ENCODE results near the gene APBB2. TPM values are rescaled to one million over a fixed set of nuclear protein-coding genes. Genes with fewer than 3 reads are reported as not detected.

APBB2 gene
- total and polyA plus RNA-seq, 2 of the 4 experiments (the other 2 are of a cell fraction), result 47.9 to 75.5 TPM

DNA sequence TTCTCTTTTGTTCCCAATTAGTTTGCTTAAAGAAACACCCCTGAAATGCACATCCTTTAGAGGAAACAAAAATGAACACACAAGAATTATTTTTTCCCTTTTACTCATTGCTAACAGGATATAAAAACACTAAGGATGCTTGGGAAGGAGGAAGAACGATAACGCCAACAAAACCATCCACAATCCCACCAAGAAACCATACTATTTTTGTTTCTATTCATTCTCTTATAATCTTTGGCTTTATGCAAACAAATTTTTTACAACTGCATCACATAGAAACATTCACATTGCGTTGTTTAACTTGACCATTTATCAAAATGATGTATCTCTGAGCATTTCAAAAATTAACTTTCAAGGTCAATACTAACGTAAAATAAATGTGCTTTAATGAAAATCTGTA, 12.0 kb downstream of the APBB2 start:
- Histone ChIP-seq H3K36me3 (ENCODE audit: control insufficient read depth, insufficient read depth, low read length) (no peaks in the 10 kb centered on the region), H3K4ac (ENCODE audit: low read depth, low read length) (no peak overlapping the region), H3K23ac (ENCODE audit: low read depth, low read length) (no peak overlapping the region), H2BK120ac (ENCODE audit: low read depth, low read length) (no peak overlapping the region), H3K9me3 (ENCODE audit: control insufficient read depth, insufficient read depth, low read length) (no peaks in the 10 kb centered on the region), H2AK9ac (replicated peaks; ENCODE audit: low read depth, low read length, poor library complexity) (no peak overlapping the region), H3K18ac (ENCODE audit: low read depth, low read length) (no peak overlapping the region), H3K14ac (replicated peaks; ENCODE audit: low read depth, low read length) (no peak overlapping the region), H2AK5ac (ENCODE audit: low read depth, low read length) (no peak overlapping the region), H4K5ac (ENCODE audit: low read depth, low read length) (no peak overlapping the region), H3K9me1 (ENCODE audit: insufficient read depth, low read length) (peaks cover 26% of the 10 kb centered on the region), H2AFZ (replicated peaks; ENCODE audit: low read length, poor library complexity) (no peak overlapping the region), H2BK15ac (ENCODE audit: low read depth, low read length) (no peak overlapping the region), H4K91ac (ENCODE audit: insufficient read depth, low read depth, low read length) (no peak overlapping the region), H3K4me2 (ENCODE audit: low read depth, low read length) (no peak overlapping the region), H3K4me1 (ENCODE audit: control insufficient read depth, insufficient read depth, low read length) (peaks cover 22% of the 10 kb centered on the region), H2BK20ac (ENCODE audit: low read depth, low read length) (no peak overlapping the region), H3K56ac (ENCODE audit: extremely low read depth, insufficient read depth, low read length) (no peak overlapping the region), H3K9ac (ENCODE audit: low read depth, low read length) (no peak overlapping the region), H4K20me1 (ENCODE audit: insufficient read depth, low read length) (peaks cover 7% of the 10 kb centered on the region; the same call in 1 of the 2 replicates), H3K27ac (ENCODE audit: insufficient read depth, low read length) (no peak overlapping the region), H3K27me3 (ENCODE audit: control insufficient read depth, insufficient read depth, low read length) (no peaks in the 10 kb centered on the region), H3K79me1 (ENCODE audit: low read depth in 1 of 2, low read length in 2 of 2) (peaks cover 45 to 70% of the 10 kb centered on the region in 2 experiments), H3K4me3 (ENCODE audit: insufficient read depth, low read depth, low read length) (no peak overlapping the region), H4K8ac (ENCODE audit: low read depth in 2 of 2, low read length in 2 of 2) (no peak overlapping the region), H2BK5ac (ENCODE audit: low read depth, low read length, poor library complexity, severe bottlenecking) (no peak overlapping the region)
- ChIA-PET CTCF (no interaction called here), POLR2A (ENCODE audit: unreplicated experiment) (no interaction called here)
- dilution Hi-C loops (cut with HindIII; ENCODE audit: low sequenced_read_pairs, unreplicated experiment) (no loop called here), in situ Hi-C loops (cut with MboI; ENCODE audit: low sequenced_read_pairs) (no loop called here), intact Hi-C loops (cut with micrococcal nuclease) (no loop called here)
- TF ChIP-seq MXI1 (IDR thresholded peaks at IDR 0.05; ENCODE audit: borderline replicate concordance, low read depth, low read length), result no peak
- TF ChIP-seq RFX5 (IDR thresholded peaks at IDR 0.05; ENCODE audit: low read depth, low read length), result no peak
- no peak for TF ChIP-seq RCOR1 (IDR thresholded peaks at IDR 0.05; ENCODE audit: insufficient replicate concordance, low read length)
- TF ChIP-seq FOS (IDR thresholded peaks at IDR 0.05; ENCODE audit: low read depth, low read length), result no peak
- no peak for TF ChIP-seq MAFK (IDR thresholded peaks at IDR 0.05; ENCODE audit: low read depth, low read length)
- TF ChIP-seq, protein P1, sequence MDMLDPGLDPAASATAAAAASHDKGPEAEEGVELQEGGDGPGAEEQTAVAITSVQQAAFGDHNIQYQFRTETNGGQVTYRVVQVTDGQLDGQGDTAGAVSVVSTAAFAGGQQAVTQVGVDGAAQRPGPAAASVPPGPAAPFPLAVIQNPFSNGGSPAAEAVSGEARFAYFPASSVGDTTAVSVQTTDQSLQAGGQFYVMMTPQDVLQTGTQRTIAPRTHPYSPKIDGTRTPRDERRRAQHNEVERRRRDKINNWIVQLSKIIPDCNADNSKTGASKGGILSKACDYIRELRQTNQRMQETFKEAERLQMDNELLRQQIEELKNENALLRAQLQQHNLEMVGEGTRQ (IDR thresholded peaks at IDR 0.05; ENCODE audit: low read depth, low read length), result no peak
- TF ChIP-seq CEBPB (IDR thresholded peaks at IDR 0.05; ENCODE audit: low read depth, low read length), result no peak
- no peak for TF ChIP-seq NFE2L2 (IDR thresholded peaks at IDR 0.05; ENCODE audit: low read depth, low read length)
- ATAC-seq (ENCODE audit: low read depth) (no peak), DNase-seq (no peak)
- no TSS peak for BruUV-seq (replicated peaks)
- no CpG with 5 or more reads among the region's 4 CpGs for WGBS, 2 experiments (ENCODE audit: extremely low coverage in 2 of 2, insufficient read length in 1 of 2)

Data from IMR-90 (cell line).